Activated B cell treated with CpG ODN at 0.5 μM for 24 hours (primary cell): Measurements from ENCODE around the gene IGDCC3. TPM values are rescaled to one million over a fixed set of nuclear protein-coding genes. Genes with fewer than 3 reads are reported as not detected.

ENCODE experiments used
- ATAC-seq: fragments of 200-7000 bp; cut with Tn5 transposase; one replicate; pipeline ENCODE4 v1.10.0; 2021; ENCODE audit warnings: low read depth, mild to moderate bottlenecking, moderate library complexity
- CTCF ChIA-PET: fragments of 350-600 bp; sonication (Branson Sonifier 250); formaldehyde crosslinking; loops from one replicate; lab custom pipeline; 2021; ENCODE audit warnings: antibody characterized with exemption; lab: Charles Lee
- POLR2A ChIA-PET: fragments of 350-600 bp; sonication (Branson Sonifier 250); formaldehyde crosslinking; loops from one replicate; lab custom pipeline; 2021; ENCODE audit warnings: antibody characterized with exemption; lab: Charles Lee
- DNase-seq: peaks from one replicate; pipeline ENCODE4 v3.0.0; 2022
- H3K27ac Mint-ChIP-seq: one replicate; pipeline ENCODE4 v1.8.0; 2020; ENCODE audit warnings: mixed read lengths
- H3K27me3 Mint-ChIP-seq: one replicate; pipeline ENCODE4 v1.8.0; 2021; ENCODE audit warnings: mixed read lengths
- H3K36me3 Mint-ChIP-seq: one replicate; pipeline ENCODE4 v1.8.0; 2021; ENCODE audit warnings: low read depth, mixed read lengths
- H3K4me1 Mint-ChIP-seq: one replicate; pipeline ENCODE4 v1.8.0; 2021; ENCODE audit warnings: mixed read lengths
- H3K4me3 Mint-ChIP-seq: one replicate; pipeline ENCODE4 v1.8.0; 2020; ENCODE audit warnings: mild to moderate bottlenecking, mixed read lengths
- H3K9me3 Mint-ChIP-seq: one replicate; pipeline ENCODE4 v1.8.0; 2020; ENCODE audit warnings: mixed read lengths
- CTCF ChIP-seq: fragments of 200-600 bp; IDR thresholded peaks from one replicate; pipeline ENCODE4 v1.8.0; 2022; ENCODE audit warnings: antibody characterized with exemption, mild to moderate bottlenecking
- intact Hi-C: fragments of 100-400 bp; cut with micrococcal nuclease; formaldehyde crosslinking; loops from one replicate; pipeline ENCODE4 v1.15.1; 2024
- total RNA-seq: library from RNA; stranded (reverse); gene quantifications from 2 replicates; pipeline ENCODE4 v1.2.3, GENCODE V29; 2022

IGDCC3 gene
- total RNA-seq, 1 donor from 2014 or later = not detected

GRCh38 chr15:65381445-65382145 is 3.8 kb upstream of the IGDCC3 start:
- peaks cover 33% of the 10 kb centered on the region for H3K27me3 Mint-ChIP-seq

GRCh38 chr15:65379986-65380385 is 2.2 kb upstream of the IGDCC3 start:
- ATAC-seq (no peak), DNase-seq (no peak)
- POLR2A ChIA-PET = interaction anchor here (0.6 kb wide), 1 partner anchor 195 kb away, joined by 6 read pairs; the partner anchor contains the start of gene CLPX
- Mint-ChIP-seq H3K9me3 (no peaks in the 10 kb centered on the region), H3K27me3 (peaks cover 45% of the 10 kb centered on the region), H3K36me3 (no peaks in the 10 kb centered on the region), H3K27ac (no peak overlapping the region), H3K4me3 (no peak overlapping the region), H3K4me1 (peaks cover 25% of the 10 kb centered on the region)
- intact Hi-C loops = loop anchor here (10.0 kb wide), 1 partner anchor 915 kb away; the partner anchor contains the start of gene DIS3L
- CTCF ChIA-PET = no interaction called here
- no peak for TF ChIP-seq CTCF

More at GRCh38 chr15:65381445-65382145, 3.8 kb upstream of the IGDCC3 start:
- H3K36me3 Mint-ChIP-seq = no peaks in the 10 kb centered on the region
- DNase-seq (no peak), ATAC-seq (no peak)
- ChIA-PET POLR2A (interaction anchor here (0.7 kb wide), 1 partner anchor 267 kb away, joined by 4 read pairs; no protein-coding TSS in a partner anchor), CTCF (no interaction called here)
- intact Hi-C loops = loop anchor here (10.0 kb wide), 1 partner anchor 913 kb away; the partner anchor contains the start of gene DIS3L
- peaks cover 22% of the 10 kb centered on the region for H3K4me1 Mint-ChIP-seq
- TF ChIP-seq CTCF = no peak
- no peaks in the 10 kb centered on the region for H3K9me3 Mint-ChIP-seq
- H3K27ac Mint-ChIP-seq = no peak overlapping the region
- H3K4me3 Mint-ChIP-seq = no peak overlapping the region

GRCh38 chr15:65377105-65377975 is 462 bp downstream of the IGDCC3 start:
- Mint-ChIP-seq H3K27ac (no peak overlapping the region), H3K27me3 (peaks cover 60% of the 10 kb centered on the region), H3K4me1 (peaks cover 17% of the 10 kb centered on the region), H3K4me3 (peak overlapping the region; percentile 75), H3K36me3 (no peaks in the 10 kb centered on the region), H3K9me3 (no peaks in the 10 kb centered on the region)
- CTCF ChIA-PET = no interaction called here
- ATAC-seq (peak; percentile 34), DNase-seq (no peak)
- no peak for TF ChIP-seq CTCF
- POLR2A ChIA-PET = interaction anchor here (1.0 kb wide), 1 partner anchor 73 kb away, joined by 3 read pairs; the partner anchor contains the start of gene RNU5B-1
- intact Hi-C loops = no loop called here

- intact Hi-C loops = no loop called here
- ChIA-PET POLR2A (interaction anchor here (1.0 kb wide), 1 partner anchor 72 kb away, joined by 3 read pairs; the partner anchor contains the start of gene RNU5B-1), CTCF (no interaction called here)
These were observed 1.1 kb downstream of the IGDCC3 start for GRCh38 chr15:65376767-65377104.

More at GRCh38 chr15:65376767-65377104, 1.1 kb downstream of the IGDCC3 start:
- DNase-seq = no peak
- Mint-ChIP-seq H3K27ac (no peak overlapping the region), H3K9me3 (no peaks in the 10 kb centered on the region), H3K27me3 (peaks cover 61% of the 10 kb centered on the region), H3K4me3 (peak overlapping the region; percentile 75), H3K36me3 (no peaks in the 10 kb centered on the region), H3K4me1 (peaks cover 17% of the 10 kb centered on the region)
- no peak for TF ChIP-seq CTCF
- peak; percentile 10 for ATAC-seq
